H9 (cell line): Measurements from ENCODE around the gene WFDC1. TPM values are rescaled to one million over a fixed set of nuclear protein-coding genes. Genes with fewer than 3 reads are reported as not detected.

Experiments
- DNase-seq: peaks from one replicate; pipeline ENCODE4 v3.0.0-alpha.2; 2017
- H2AFZ ChIP-seq: one replicate; pipeline ENCODE4 v1.6.1; 2013; ENCODE audit warnings: mild to moderate bottlenecking, low read length, control low read depth, moderate library complexity
- H2AK5ac ChIP-seq: 2 replicates; pipeline ENCODE4 v1.6.1; 2013; ENCODE audit warnings: low read length, control low read depth, mixed read lengths; ENCODE audit not compliant: insufficient read length
- H2BK120ac ChIP-seq: one replicate; pipeline ENCODE4 v1.6.1; 2013; ENCODE audit warnings: low read depth, mild to moderate bottlenecking, low read length, control low read depth, inconsistent platforms; ENCODE audit not compliant: poor library complexity, severe bottlenecking
- H2BK12ac ChIP-seq: 2 replicates; pipeline ENCODE4 v1.6.1; 2013; ENCODE audit warnings: low read length, control low read depth, mixed read lengths, low read depth; ENCODE audit not compliant: insufficient read length
- H2BK15ac ChIP-seq: 2 replicates; pipeline ENCODE4 v1.6.1; 2013; ENCODE audit warnings: low read depth, low read length, control low read depth
- H2BK20ac ChIP-seq: one replicate; pipeline ENCODE4 v1.6.1; 2013; ENCODE audit warnings: low read depth, mild to moderate bottlenecking, low read length, control low read depth, inconsistent platforms; ENCODE audit not compliant: poor library complexity, severe bottlenecking
- H2BK5ac ChIP-seq: 2 replicates; pipeline ENCODE4 v1.6.1; 2013; ENCODE audit warnings: low read length, control low read depth, mixed read lengths; ENCODE audit not compliant: insufficient read length
- H3K14ac ChIP-seq: 2 replicates; pipeline ENCODE4 v1.6.1; 2013; ENCODE audit warnings: low read length, control low read depth; ENCODE audit not compliant: insufficient read depth
- H3K18ac ChIP-seq: 2 replicates; pipeline ENCODE4 v1.6.1; 2013; ENCODE audit warnings: low read depth, mild to moderate bottlenecking, mixed read lengths, low read length, control low read depth; ENCODE audit not compliant: insufficient read length
- H3K23ac ChIP-seq: 2 replicates; pipeline ENCODE4 v1.6.1; 2013; ENCODE audit warnings: low read length, control low read depth, mixed read lengths, low read depth; ENCODE audit not compliant: insufficient read length
- H3K23me2 ChIP-seq: 2 replicates; pipeline ENCODE4 v1.6.1; 2013; ENCODE audit warnings: low read depth, mild to moderate bottlenecking, mixed read lengths, low read length, control low read depth; ENCODE audit not compliant: insufficient read length, poor library complexity, severe bottlenecking
- H3K27ac ChIP-seq: 2 replicates; pipeline ENCODE4 v1.5.1; 2013; ENCODE audit warnings: low read length, control low read depth, mixed read lengths, low read depth; ENCODE audit not compliant: insufficient read length
- H3K27me3 ChIP-seq: 2 replicates; pipeline ENCODE4 v1.6.1; 2013; ENCODE audit warnings: low read length, control low read depth, inconsistent platforms; ENCODE audit not compliant: insufficient read depth
- H3K4ac ChIP-seq: 2 replicates; pipeline ENCODE4 v1.6.1; 2013; ENCODE audit warnings: low read depth, mild to moderate bottlenecking, control low read depth, inconsistent platforms, low read length, moderate library complexity
- H3K4me1 ChIP-seq: 2 replicates; pipeline ENCODE4 v1.6.1; 2013; ENCODE audit warnings: low read length, control low read depth, inconsistent platforms; ENCODE audit not compliant: insufficient read depth
- H3K4me2 ChIP-seq: 2 replicates; pipeline ENCODE4 v1.6.1; 2013; ENCODE audit warnings: low read length, control low read depth, mixed read lengths; ENCODE audit not compliant: insufficient read length, insufficient read depth
- H3K56ac ChIP-seq: 2 replicates; pipeline ENCODE4 v1.6.1; 2013; ENCODE audit warnings: low read depth, mild to moderate bottlenecking, mixed read lengths, low read length, control low read depth; ENCODE audit not compliant: insufficient read length
- H3K79me1 ChIP-seq: 2 replicates; pipeline ENCODE4 v1.6.1; 2013; ENCODE audit warnings: low read depth, mild to moderate bottlenecking, moderate library complexity, low read length, control low read depth, inconsistent platforms; ENCODE audit not compliant: insufficient read depth, poor library complexity, severe bottlenecking
- H3K79me2 ChIP-seq: 2 replicates; pipeline ENCODE4 v1.6.1; 2013; ENCODE audit warnings: low read length, control low read depth, inconsistent platforms; ENCODE audit not compliant: insufficient read depth
- H3K9ac ChIP-seq: 2 replicates; pipeline ENCODE4 v1.6.1; 2013; ENCODE audit warnings: low read length, control low read depth, mixed read lengths; ENCODE audit not compliant: insufficient read length; ENCODE audit errors: extremely low read depth
- H3K9me3 ChIP-seq: one replicate; pipeline ENCODE4 v1.6.1; 2013; ENCODE audit warnings: low read depth, low read length, inconsistent platforms; ENCODE audit not compliant: control insufficient read depth
- H3T11ph ChIP-seq: one replicate; pipeline ENCODE4 v1.6.1; 2013; ENCODE audit warnings: mild to moderate bottlenecking, low read length, control low read depth, inconsistent platforms
- H4K20me1 ChIP-seq: one replicate; pipeline ENCODE4 v1.6.1; 2013; ENCODE audit not compliant: control insufficient read depth, insufficient read length, insufficient read depth
- H4K5ac ChIP-seq: 2 replicates; pipeline ENCODE4 v1.6.1; 2013; ENCODE audit warnings: low read depth, mild to moderate bottlenecking, mixed read lengths, low read length, control low read depth; ENCODE audit not compliant: insufficient read length
- H4K8ac ChIP-seq: replicated peaks from 2 replicates; pipeline ENCODE4 v1.6.1; 2013; ENCODE audit warnings: low read length, control low read depth, mixed read lengths, low read depth; ENCODE audit not compliant: insufficient read length
- H4K91ac ChIP-seq: 2 replicates; pipeline ENCODE4 v1.6.1; 2013; ENCODE audit warnings: low read depth, mild to moderate bottlenecking, moderate library complexity, mixed read lengths, low read length, control low read depth; ENCODE audit not compliant: insufficient read length
- H3K27ac Mint-ChIP-seq, 3 experiments: 2 replicates in 2 of 3; 3 replicates in 1 of 3; pipeline ENCODE4 v1.8.0; 2020 to 2021; ENCODE audit warnings: mixed read lengths in 3 of 3, mild to moderate bottlenecking in 1 of 3, moderate library complexity in 1 of 3
- H3K27me3 Mint-ChIP-seq: 2 replicates; pipeline ENCODE4 v1.8.0; 2021; ENCODE audit warnings: low read depth, mild to moderate bottlenecking, moderate library complexity, mixed read lengths
- H3K36me3 Mint-ChIP-seq, 3 experiments: 2 replicates in 2 of 3; 3 replicates in 1 of 3; pipeline ENCODE4 v1.8.0; 2020 to 2021; ENCODE audit warnings: low read depth in 3 of 3, mixed read lengths in 3 of 3; ENCODE audit not compliant: insufficient read depth in 1 of 3
- H3K4me1 Mint-ChIP-seq, 2 experiments: 2 replicates each; pipeline ENCODE4 v1.8.0; 2020; ENCODE audit warnings: mixed read lengths in 2 of 2
- H3K4me3 Mint-ChIP-seq, 2 experiments: 2 replicates in 1 of 2; 3 replicates in 1 of 2; pipeline ENCODE4 v1.8.0; 2020 to 2021; ENCODE audit warnings: mild to moderate bottlenecking in 2 of 2, mixed read lengths in 2 of 2, moderate library complexity in 1 of 2
- H3K9me3 Mint-ChIP-seq, 2 experiments: 2 replicates in 1 of 2; 3 replicates in 1 of 2; pipeline ENCODE4 v1.8.0; 2020; ENCODE audit warnings: mild to moderate bottlenecking in 2 of 2, mixed read lengths in 2 of 2, moderate library complexity in 1 of 2
- WGBS: extraction: QIAGEN DNeasy Blood & Tissue Kit; methylation state at CpG from one replicate; pipeline ENCODE4 v1.1.7; 2013; ENCODE audit warnings: missing lambda C conversion rate, low lambda C conversion rate, mixed read lengths; ENCODE audit not compliant: insufficient read length; ENCODE audit errors: extremely low coverage; 5-methylcytosine and 5-hydroxymethylcytosine counted together
- total RNA-seq: library from RNA; stranded (reverse); gene quantifications from 2 replicates; pipeline ENCODE4 v1.2.1, GENCODE V29; 2021
- TF ChIP-seq, protein P1 (sequence below): fragments of 200-600 bp; sonication (generic); conservative IDR thresholded peaks from 3 replicates; pipeline ENCODE4 v1.8.0; 2021; ENCODE audit warnings: antibody characterized with exemption, mild to moderate bottlenecking

WFDC1 gene
- total RNA-seq, 1 experiment from 2014 or later = 0.24 TPM

DNA sequence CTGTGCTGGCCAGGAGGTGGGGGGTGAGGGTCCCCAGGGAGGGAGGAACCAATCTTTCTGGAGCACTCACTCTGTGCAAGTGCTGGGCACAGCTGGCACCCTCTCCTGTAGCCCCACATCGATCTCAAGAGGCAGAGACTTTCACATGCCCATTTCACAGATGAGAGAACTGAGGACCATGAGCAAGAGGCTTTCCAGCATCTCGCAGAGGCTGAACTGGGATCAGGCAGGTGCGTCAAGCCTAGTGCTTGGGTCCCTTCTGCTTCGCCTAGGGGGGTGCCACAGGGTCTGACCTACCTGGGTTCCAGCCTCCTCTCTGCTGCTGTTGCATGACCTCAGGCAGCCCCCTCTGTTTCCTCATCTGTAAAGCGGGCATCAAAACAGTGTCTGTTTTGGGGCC, 1.3 kb upstream of the WFDC1 start:
- Histone ChIP-seq H3K4me1 (peaks cover 5% of the 10 kb centered on the region; the same call in 1 of the 2 replicates), H3T11ph (no peak overlapping the region), H2AFZ (no peak overlapping the region), H4K5ac (no peak overlapping the region), H3K4me2 (no peak overlapping the region), H3K56ac (no peak overlapping the region), H3K9ac (no peak overlapping the region), H3K4ac (no peak overlapping the region), H2AK5ac (no peak overlapping the region), H3K14ac (no peak overlapping the region; the same call in 1 of the 2 replicates), H3K18ac (no peak overlapping the region), H3K23me2 (peaks cover 2% of the 10 kb centered on the region), H4K8ac (no peak overlapping the region), H3K23ac (no peak overlapping the region), H4K20me1 (no peaks in the 10 kb centered on the region), H3K27ac (no peak overlapping the region), H3K9me3 (no peaks in the 10 kb centered on the region), H4K91ac (no peak overlapping the region), H2BK120ac (no peak overlapping the region), H3K79me1 (no peaks in the 10 kb centered on the region), H3K79me2 (no peaks in the 10 kb centered on the region), H2BK15ac (no peak overlapping the region), H2BK12ac (no peak overlapping the region), H2BK5ac (no peak overlapping the region), H3K27me3 (no peaks in the 10 kb centered on the region), H2BK20ac (no peak overlapping the region)
- Mint-ChIP-seq H3K4me3 (no peak overlapping the region), H3K27ac (peak overlapping the region in 1 of 3 experiments; percentile 53; a peak in 1 of 7 replicates), H3K9me3 (no peaks in the 10 kb centered on the region; a peak in 2 of 5 replicates), H3K4me1 (peaks cover 41 to 44% of the 10 kb centered on the region in 2 experiments), H3K36me3 (no peaks in the 10 kb centered on the region; a peak in 1 of 7 replicates), H3K27me3 (peaks cover 36% of the 10 kb centered on the region)
- WGBS = no CpG with 5 or more reads among the region's 5 CpGs
- TF ChIP-seq, protein P1, sequence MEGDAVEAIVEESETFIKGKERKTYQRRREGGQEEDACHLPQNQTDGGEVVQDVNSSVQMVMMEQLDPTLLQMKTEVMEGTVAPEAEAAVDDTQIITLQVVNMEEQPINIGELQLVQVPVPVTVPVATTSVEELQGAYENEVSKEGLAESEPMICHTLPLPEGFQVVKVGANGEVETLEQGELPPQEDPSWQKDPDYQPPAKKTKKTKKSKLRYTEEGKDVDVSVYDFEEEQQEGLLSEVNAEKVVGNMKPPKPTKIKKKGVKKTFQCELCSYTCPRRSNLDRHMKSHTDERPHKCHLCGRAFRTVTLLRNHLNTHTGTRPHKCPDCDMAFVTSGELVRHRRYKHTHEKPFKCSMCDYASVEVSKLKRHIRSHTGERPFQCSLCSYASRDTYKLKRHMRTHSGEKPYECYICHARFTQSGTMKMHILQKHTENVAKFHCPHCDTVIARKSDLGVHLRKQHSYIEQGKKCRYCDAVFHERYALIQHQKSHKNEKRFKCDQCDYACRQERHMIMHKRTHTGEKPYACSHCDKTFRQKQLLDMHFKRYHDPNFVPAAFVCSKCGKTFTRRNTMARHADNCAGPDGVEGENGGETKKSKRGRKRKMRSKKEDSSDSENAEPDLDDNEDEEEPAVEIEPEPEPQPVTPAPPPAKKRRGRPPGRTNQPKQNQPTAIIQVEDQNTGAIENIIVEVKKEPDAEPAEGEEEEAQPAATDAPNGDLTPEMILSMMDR = no peak
- DNase-seq = no peak
